ENCODE data around the gene RIPK4. TPM values are rescaled to one million over a fixed set of nuclear protein-coding genes. Genes with fewer than 3 reads are reported as not detected.

Gene RIPK4
- total and polyA plus RNA-seq, 7 donors: 0.01 TPM; not detected in 6

- 17 to 29% (median 21%) methylated on average over 10 of the region's 10 CpGs for whole genome bisulfite sequencing, 3 donors
- TF ChIP-seq CTCF (IDR thresholded peaks at IDR 0.05): no peak
- Histone ChIP-seq H3K9me3 (no peaks in the 10 kb centered on the region), H3K27ac (no peak overlapping the region), H3K27me3 (ENCODE audit: insufficient read depth in 3 of 3, low read length in 2 of 3) (peaks cover 3 to 8% (median 4%) of the 10 kb centered on the region in 3 donors), H3K36me3 (ENCODE audit: insufficient read depth in 1 of 2, low read depth in 1 of 2) (no peaks in the 10 kb centered on the region), H3K4me1 (no peaks in the 10 kb centered on the region), H3K4me3 (no peak overlapping the region)
- intact Hi-C loops (cut with DNase I): no loop called here
- ATAC-seq (no peak), DNase-seq (no peak)
Measured at GRCh38 chr21:41692185-41692565, 74.7 kb downstream of the RIPK4 start.

GRCh38 chr21:41691205-41692184 lies 75.4 kb downstream of the RIPK4 start:
- Histone ChIP-seq H3K27me3 (ENCODE audit: insufficient read depth in 3 of 3, low read length in 2 of 3) (peaks cover 3 to 7% (median 4%) of the 10 kb centered on the region in 3 donors), H3K9me3 (no peaks in the 10 kb centered on the region), H3K4me3 (no peak overlapping the region), H3K27ac (no peak overlapping the region), H3K36me3 (ENCODE audit: insufficient read depth in 1 of 2, low read depth in 1 of 2) (no peaks in the 10 kb centered on the region), H3K4me1 (no peaks in the 10 kb centered on the region)
- no peak for TF ChIP-seq CTCF (IDR thresholded peaks at IDR 0.05)
- intact Hi-C loops (cut with DNase I): no loop called here
- 52 to 58% (median 56%) methylated on average over 12 of the region's 12 CpGs for WGBS, 3 donors
- DNase-seq: no peak
- ATAC-seq: no peak

Other genes with a start within 250 kb of the RIPK4 start
- 1 to 10 TPM; 3.2 to 6.4 (median 4.4) TPM for gene PRDM15, start 112.3 kb upstream of the RIPK4 start, total RNA-seq
- gene PRDM15, start 112.3 kb upstream of the RIPK4 start, polyA plus RNA-seq: 1 to 10 TPM; 2.2 to 3.7 (median 2.9) TPM
- gene C2CD2, start 187.0 kb upstream of the RIPK4 start, total RNA-seq: 1 to 10 TPM; 3.2 to 6.6 (median 4.0) TPM
- gene C2CD2, start 187.0 kb upstream of the RIPK4 start, polyA plus RNA-seq: 1 to 10 TPM; 1.6 to 2.9 (median 1.9) TPM
- 1 to 10 TPM; 4.5 to 8.8 (median 4.6) TPM for gene ZBTB21, start 243.3 kb upstream of the RIPK4 start, total RNA-seq
- gene ZBTB21, start 243.3 kb upstream of the RIPK4 start, polyA plus RNA-seq: 1 to 10 TPM in 2 of 3 donors, under 1 TPM in 1; 0.49 to 2.2 (median 1.2) TPM

All from psoas muscle (tissue), 8 donors.